ENCODE results near the gene VCPKMT.
"Not testable (repeated sequence)": the region's sequence is repeated elsewhere in the genome, so short reads cannot be mapped to it uniquely, and the experiment has no call there.

VCPKMT gene

DNA sequence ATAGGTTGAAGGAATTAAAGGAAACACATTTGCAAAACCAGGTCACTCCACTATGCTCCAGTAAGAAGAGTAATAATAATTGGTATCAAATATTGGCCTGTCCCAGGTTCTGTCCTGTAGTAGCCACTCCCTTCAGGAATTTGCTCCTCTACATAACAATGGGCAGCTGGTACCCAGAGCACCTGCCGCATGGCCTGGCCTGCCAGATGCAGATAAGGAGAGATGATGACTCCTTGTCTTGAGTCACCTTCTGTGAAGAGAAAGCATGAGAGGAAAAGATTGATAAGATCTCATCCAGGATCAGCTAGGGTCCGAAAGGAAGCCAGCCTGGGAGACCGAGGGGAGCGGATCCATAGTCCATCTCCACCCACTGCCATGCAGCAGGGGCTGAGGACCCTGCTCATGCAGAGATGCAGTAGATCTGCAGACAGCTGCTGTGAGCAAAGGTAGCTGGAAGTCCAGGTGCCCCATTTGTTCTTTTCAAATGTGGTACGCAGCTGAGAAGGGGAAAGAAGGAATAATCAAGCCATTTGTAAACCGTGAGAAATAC lies 24.3 kb downstream of the VCPKMT start:
- no peak for DNase-seq (ENCODE audit: low read depth in 1 of 2, low spot score in 1 of 2)

- no peak for DNase-seq (ENCODE audit: low read depth in 1 of 2, low spot score in 1 of 2)
These were observed 25.0 kb downstream of the VCPKMT start for GRCh38 chr14:50091240-50091913.

DNA sequence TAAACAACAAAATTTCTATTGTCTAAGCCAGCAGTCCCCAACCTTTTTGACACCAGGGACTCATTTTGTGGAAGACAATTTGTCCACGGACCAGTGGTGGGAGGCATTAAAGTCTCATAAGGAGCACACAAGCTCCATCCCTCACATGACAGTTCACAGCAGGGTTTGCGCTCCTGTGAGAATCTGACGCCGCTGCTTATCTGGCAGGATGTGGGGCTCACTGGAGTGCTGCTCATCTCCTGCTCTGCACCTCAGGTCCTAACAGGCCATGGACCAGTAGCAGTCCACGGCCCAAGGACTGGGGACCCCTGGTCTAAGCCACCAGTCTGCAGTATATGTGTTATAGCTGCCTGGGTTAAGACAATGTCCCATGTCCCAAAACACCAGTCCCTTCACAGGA lies 27.2 kb downstream of the VCPKMT start:
- DNase-seq (ENCODE audit: low read depth in 1 of 2, low spot score in 1 of 2) = no peak

DNA sequence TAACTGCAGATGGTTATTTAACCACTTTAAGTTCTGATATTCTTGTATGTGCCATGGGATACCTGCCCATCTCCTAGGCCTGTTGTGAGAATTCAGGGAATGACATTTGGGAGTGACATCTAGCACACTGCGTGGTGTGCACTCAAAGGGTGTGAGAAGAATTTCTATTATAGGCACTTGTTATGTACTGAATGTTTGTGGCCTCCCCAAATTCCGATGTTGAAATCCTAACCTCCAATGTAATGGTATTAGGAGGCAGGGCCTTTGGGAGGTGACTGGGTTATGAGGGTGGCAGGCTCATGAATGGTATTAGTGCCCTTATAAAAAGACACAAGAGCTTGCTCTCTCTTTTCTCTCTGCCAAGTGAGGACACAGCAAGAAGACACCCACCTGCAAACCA lies 27.6 kb downstream of the VCPKMT start:
- DNase-seq (ENCODE audit: low read depth in 1 of 2, low spot score in 1 of 2) = no peak

DNA sequence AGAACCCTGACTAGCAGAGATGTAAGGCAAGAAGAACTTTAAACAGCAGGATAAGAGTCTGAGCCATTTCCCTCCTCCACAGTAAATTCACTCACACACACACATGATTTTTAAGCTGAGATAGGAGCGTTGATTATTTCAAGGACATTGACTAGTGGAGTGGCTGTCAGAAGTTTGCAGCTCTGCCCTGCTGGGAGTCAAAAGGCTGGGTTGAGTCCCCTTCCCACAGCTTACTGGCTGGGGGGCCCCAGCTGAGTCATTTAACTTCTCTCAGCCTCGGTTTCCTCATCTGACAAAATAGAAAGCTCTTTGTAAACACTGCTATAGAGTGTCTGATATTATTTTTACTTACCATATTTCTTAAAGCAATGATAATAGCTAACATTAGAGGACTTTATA lies 28.3 kb downstream of the VCPKMT start:
- no peak for DNase-seq (ENCODE audit: low read depth in 1 of 2, low spot score in 1 of 2)

GRCh38 chr14:50087341-50088116 lies 28.8 kb downstream of the VCPKMT start:
- DNase-seq (ENCODE audit: low read depth in 1 of 2, low spot score in 1 of 2) = no peak

- no peak for DNase-seq (ENCODE audit: low read depth in 1 of 2, low spot score in 1 of 2)
These were observed 30.1 kb downstream of the VCPKMT start for GRCh38 chr14:50086321-50086711.

- peak in 1 of 2 donors; percentile 67 for DNase-seq (ENCODE audit: low read depth in 1 of 2, low spot score in 1 of 2)
These were observed 30.6 kb downstream of the VCPKMT start for GRCh38 chr14:50085570-50086320.

DNA sequence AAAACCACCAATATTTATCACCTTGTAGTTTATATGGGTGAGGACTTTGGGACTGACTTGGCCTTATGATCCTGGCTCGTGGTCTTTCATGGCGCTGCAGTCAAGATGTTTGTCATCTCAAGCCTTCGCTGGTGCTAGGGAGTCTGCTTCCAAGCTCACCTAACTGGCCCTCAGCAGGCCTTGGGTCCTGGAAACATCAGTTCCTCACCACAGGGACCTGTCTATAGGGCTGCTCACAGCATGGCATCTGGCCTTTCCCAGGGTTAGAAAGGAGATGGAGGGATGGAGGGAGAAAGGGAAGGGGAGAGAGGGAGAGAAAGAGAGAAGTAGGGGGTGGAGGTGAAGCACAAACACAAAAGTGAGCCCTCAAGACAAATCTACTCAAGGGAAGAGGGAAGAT lies 31.7 kb downstream of the VCPKMT start:
- DNase-seq (ENCODE audit: low read depth in 1 of 2, low spot score in 1 of 2) = no peak

- peak; percentile 36 to 67 for DNase-seq (ENCODE audit: low read depth in 1 of 2, low spot score in 1 of 2)
These were observed 32.7 kb downstream of the VCPKMT start for GRCh38 chr14:50083467-50084337.

DNA sequence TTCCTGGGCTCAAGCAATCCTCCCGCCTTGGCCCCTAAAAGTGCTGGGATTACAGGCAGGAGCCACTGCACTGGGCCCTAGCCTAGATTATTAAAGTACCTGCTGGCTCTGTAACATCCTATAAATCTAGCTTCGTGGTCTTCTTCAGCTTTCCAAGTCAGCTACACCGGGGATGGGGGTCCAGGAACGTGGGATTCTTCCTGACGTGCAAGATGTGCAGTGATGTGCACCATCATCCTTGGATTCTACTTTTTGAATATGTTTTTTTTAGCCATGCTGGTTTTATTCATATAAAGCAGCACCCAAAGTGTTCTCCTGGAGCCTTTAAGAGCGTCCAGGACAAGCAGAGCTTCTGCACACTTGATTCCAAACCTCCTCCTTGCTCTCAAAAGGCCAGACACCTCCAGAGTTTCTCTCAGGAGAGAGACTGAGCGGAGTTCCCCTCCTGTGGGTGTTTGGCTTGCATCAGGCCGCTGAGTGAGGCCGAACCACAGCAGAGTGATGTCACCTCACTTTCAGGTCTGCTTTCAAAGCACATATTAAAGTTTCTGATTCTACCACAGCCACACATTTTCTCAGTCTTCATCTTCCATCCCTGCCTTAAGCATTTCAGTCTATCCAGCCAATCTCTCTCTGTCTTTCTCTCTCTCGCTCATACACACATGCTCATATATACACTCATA lies 33.4 kb downstream of the VCPKMT start:
- peak; percentile 47 to 88 for DNase-seq (ENCODE audit: low read depth in 1 of 2, low spot score in 1 of 2)

DNA sequence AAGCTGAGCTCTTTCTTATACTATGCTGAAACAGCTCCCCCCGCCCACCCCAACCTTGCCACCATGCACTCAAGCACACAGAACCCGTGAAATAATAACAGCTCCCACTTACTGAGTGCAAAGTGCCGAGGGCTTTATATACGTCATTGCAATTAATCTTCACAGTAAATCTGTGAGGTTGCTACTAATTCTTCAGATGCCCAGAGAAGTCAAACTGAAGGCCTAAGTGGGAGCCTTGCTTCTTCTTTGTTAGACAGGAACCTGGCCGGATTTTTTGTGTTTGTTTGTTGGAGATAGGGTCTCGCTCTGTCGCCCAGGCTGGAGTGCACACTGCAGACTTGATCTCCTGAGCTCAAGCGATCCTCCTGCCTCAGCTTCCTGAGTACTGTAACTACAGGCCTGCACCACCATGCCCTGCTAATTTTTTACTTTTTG lies 34.0 kb downstream of the VCPKMT start:
- DNase-seq (ENCODE audit: low read depth in 1 of 2, low spot score in 1 of 2) = no peak

GRCh38 chr14:50079103-50079502 lies 37.3 kb downstream of the VCPKMT start:
- DNase-seq (ENCODE audit: low read depth in 1 of 2, low spot score in 1 of 2) = not testable (repeated sequence)

DNA sequence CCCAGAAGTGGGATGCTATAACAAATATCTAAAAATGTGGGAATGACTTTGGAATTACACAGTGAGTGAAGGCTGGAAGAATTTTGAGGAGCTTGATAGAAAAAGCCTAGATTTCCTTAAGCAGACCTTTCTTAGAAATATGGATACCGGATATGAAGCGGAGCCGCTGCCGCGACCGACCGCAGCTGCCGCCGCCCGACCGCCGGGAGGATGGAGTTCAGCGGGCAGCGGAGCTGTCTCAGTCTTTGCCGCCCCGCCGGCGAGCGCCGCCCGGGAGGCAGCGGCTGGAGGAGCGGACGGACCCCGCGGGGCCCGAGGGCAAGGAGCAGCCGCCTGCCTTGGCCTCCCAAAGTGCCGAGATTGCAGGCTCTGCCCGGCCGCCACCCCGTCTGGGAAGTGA lies 42.7 kb downstream of the VCPKMT start:
- not testable (repeated sequence) for DNase-seq (ENCODE audit: low read depth in 1 of 2, low spot score in 1 of 2)

DNA sequence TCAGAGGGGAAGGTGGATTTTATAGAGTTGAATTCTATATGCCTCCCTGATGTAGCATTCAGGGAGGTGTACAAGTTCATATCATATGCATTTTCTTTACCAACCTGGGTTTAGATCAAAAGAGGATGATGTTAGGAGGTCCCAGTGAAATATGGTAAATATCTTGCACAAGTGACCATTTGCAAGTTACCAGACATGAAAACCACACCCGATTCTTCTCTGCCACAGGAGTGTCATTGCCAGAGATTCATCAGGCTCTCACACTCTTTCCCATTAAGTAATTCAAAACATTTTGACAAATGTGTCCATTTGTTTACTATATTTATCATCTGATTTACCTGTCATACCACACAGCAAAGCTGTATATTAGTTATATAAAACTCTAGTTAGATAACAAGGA lies 44.0 kb downstream of the VCPKMT start:
- no peak for DNase-seq (ENCODE audit: low read depth in 1 of 2, low spot score in 1 of 2)

DNA sequence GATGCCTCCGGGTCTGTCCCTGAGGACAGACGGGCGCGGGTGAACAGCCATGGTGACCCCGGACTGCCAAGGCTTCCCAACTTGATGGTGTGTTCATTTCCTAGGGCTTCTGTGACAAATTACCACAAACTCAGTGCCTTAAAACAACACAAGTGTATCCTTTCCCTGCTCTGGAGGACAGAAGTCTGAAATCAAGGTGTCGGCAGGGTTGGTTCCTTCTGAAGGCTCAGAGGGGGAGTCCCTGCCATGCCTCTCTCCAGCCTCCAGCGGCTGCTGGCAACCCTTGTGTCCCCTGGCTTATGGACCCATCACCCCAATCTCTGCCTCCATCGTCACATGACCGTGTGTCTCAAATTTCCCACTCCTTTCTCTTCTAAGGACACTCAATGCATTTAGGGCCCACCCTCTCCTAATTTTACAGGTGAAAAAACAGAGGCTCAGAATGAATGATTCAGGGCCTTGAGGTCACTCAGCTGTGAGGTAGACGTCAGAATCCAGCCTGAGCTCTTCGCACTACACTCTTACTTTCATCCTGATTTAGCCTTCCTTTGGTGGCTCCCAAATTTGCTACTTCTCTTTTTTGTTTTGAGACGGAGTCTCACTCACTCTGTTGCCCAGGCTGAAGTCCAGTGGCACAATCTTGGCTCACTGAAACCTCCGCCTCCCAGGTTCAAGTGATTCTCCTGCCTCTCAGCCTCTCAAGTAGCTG lies 45.4 kb downstream of the VCPKMT start:
- DNase-seq (ENCODE audit: low read depth in 1 of 2, low spot score in 1 of 2) = no peak

DNA sequence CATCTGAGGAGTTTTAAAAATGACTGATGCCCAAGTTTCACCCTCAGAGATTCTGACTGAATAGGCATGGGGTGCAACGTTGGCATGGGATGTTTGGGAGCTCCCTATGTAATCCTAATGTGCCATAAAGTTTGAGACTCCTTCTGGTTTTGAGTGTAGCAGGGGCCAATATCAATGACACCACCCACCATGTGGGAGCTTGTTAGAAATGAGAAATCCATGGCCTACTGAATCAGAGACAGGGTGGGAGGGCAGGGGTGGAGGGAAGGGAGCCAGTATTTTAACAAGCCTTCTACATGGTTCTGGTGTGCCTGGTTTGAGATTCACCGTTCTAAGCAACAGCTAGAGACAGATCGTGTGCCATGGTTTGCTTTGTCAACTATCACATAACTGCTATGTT lies 46.1 kb downstream of the VCPKMT start:
- DNase-seq (ENCODE audit: low read depth in 1 of 2, low spot score in 1 of 2) = no peak

- DNase-seq (ENCODE audit: low read depth in 1 of 2, low spot score in 1 of 2) = no peak
These were observed 47.0 kb downstream of the VCPKMT start for GRCh38 chr14:50069325-50069724.

- no peak for DNase-seq (ENCODE audit: low read depth in 1 of 2, low spot score in 1 of 2)
These were observed 47.9 kb downstream of the VCPKMT start for GRCh38 chr14:50068496-50068895.
